Thoracic aorta (tissue), 2 donors: ENCODE measurements around the gene PPP1CB. TPM values are rescaled to one million over a fixed set of nuclear protein-coding genes. Genes with fewer than 3 reads are reported as not detected.

Source experiments
- ATAC-seq: fragments of 150-250 bp; one replicate; pipeline ENCODE4 v1.8.0; 2017; ENCODE audit warnings: low read depth; ENCODE audit not compliant: insufficient number of reproducible peaks, low FRiP score
- DNase-seq: peaks from one replicate; pipeline ENCODE4 v3.0.0-alpha.2; 2020; ENCODE audit warnings: low spot score
- H3K27ac ChIP-seq, 2 donors: fragments of 200-600 bp; sonication (generic); 1 replicate in 1 of 2; 2 replicates in 1 of 2; pipeline ENCODE4 v1.5.1; 2016; ENCODE audit warnings: mild to moderate bottlenecking in 2 of 2, moderate library complexity in 2 of 2
- H3K27me3 ChIP-seq: fragments of 200-600 bp; sonication (generic); replicated peaks from 2 replicates; pipeline ENCODE4 v1.6.0; 2016; ENCODE audit warnings: mild to moderate bottlenecking; ENCODE audit not compliant: insufficient read depth
- H3K36me3 ChIP-seq: fragments of 200-600 bp; sonication (generic); one replicate; pipeline ENCODE4 v1.5.1; 2016
- H3K4me1 ChIP-seq, 2 donors: fragments of 200-600 bp; sonication (generic); 1 replicate in 1 of 2; 2 replicates in 1 of 2; pipeline versions ENCODE4 v1.5.1 to v1.6.0; 2016; ENCODE audit warnings: low read depth in 2 of 2, mild to moderate bottlenecking in 1 of 2; ENCODE audit not compliant: control insufficient read depth in 1 of 2
- H3K4me3 ChIP-seq: fragments of 200-600 bp; sonication (generic); 2 replicates; pipeline ENCODE4 v1.5.1; 2016; ENCODE audit warnings: mild to moderate bottlenecking
- H3K9me3 ChIP-seq: fragments of 200-600 bp; sonication (generic); 2 replicates; pipeline ENCODE4 v1.5.1; 2016
- CTCF ChIP-seq: fragments of 200-600 bp; sonication (generic); IDR thresholded peaks from one replicate; pipeline ENCODE4 v1.5.1; 2019; ENCODE audit warnings: antibody characterized with exemption
- total RNA-seq, 2 donors: library from RNA; depleted of rRNA; stranded (reverse); fragments of >200 nt; gene quantifications; one replicate each; pipeline versions ENCODE4 v1.1.0 to v1.2.3, GENCODE V29; 2016

The PPP1CB gene
- total RNA-seq, 2 donors from 2014 or later, result 326 to 585 TPM

DNA sequence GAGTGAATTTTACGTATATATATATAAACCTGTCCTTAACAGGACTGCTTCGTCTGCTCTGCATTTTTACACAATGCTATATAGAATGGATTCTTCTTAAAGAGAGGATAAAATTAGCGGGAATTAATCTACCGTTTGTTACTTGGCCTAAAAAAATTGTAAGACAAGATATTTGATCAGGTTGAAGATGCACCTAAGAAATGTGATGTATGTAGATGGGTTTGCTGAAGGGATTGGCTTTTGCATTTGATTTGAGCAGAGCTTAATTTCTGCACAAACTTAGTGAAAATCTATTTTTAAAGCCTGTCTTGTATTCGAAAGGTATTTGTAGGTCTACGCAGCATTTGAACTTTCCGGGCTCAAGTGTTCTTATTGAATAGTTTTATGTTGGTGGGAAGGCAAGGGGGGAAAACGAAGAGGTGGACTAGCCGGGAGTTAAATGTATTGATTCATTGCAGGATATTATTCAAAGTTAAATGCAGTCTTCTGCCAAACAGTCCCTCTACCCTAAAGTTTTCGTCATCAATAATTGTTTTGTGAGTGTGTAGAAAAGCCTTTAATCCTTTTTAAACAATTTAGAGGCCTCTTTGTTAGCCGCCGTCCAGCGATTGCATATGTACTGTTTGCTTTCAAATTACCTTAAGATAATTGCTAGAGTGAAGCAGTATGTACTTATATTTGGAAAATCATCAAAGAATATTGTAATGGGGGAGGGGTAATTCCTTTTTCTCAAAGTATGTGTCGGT, 1.2 kb downstream of the PPP1CB start:
- DNase-seq, result no peak
- ATAC-seq, result no peak
- peaks cover 35 to 44% of the 10 kb centered on the region in 2 donors for H3K4me1 ChIP-seq
- peak overlapping the region; percentile 100 for H3K27ac ChIP-seq
- TF ChIP-seq CTCF, result no peak
- no peaks in the 10 kb centered on the region for H3K36me3 ChIP-seq
- no peaks in the 10 kb centered on the region for H3K27me3 ChIP-seq
- peak overlapping the region; percentile 99 for H3K4me3 ChIP-seq
- no peaks in the 10 kb centered on the region for H3K9me3 ChIP-seq

- peak overlapping the region; percentile 100 for H3K27ac ChIP-seq
- ATAC-seq, result no peak
- no peaks in the 10 kb centered on the region for H3K27me3 ChIP-seq
- no peak for TF ChIP-seq CTCF
- H3K4me3 ChIP-seq, result peak overlapping the region; percentile 99
- no peaks in the 10 kb centered on the region for H3K9me3 ChIP-seq
- no peak for DNase-seq
- peaks cover 44 to 46% of the 10 kb centered on the region in 2 donors for H3K4me1 ChIP-seq
- H3K36me3 ChIP-seq, result peaks cover 13% of the 10 kb centered on the region
Measured at GRCh38 chr2:28754321-28754720, 2.7 kb downstream of the PPP1CB start.

DNA sequence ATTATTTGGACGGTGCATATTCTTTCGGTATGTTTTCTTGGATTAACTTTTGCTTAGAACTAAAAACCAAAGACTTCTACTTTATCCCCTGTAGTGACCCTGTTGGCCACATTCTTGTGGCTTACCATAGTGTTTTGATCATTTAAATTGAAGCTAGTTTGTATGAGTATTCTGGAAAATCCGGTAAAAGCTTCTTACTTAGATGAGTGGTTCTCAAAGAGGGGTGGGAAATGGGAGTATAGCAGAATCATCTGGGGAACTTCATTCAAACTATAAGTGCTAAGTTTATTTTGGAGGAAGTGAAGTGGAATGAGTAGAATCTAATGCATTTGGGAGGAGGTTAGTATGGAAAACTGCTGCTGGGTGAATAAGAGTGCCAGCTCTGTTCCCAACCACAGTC, 3.8 kb downstream of the PPP1CB start:
- Histone ChIP-seq H3K4me3 (peak overlapping the region; percentile 99), H3K4me1 (peaks cover 38 to 42% of the 10 kb centered on the region in 2 donors), H3K27me3 (no peaks in the 10 kb centered on the region), H3K36me3 (peaks cover 18% of the 10 kb centered on the region), H3K9me3 (no peaks in the 10 kb centered on the region), H3K27ac (peak overlapping the region; percentile 100)
- DNase-seq (no peak), ATAC-seq (no peak)
- no peak for TF ChIP-seq CTCF

DNA sequence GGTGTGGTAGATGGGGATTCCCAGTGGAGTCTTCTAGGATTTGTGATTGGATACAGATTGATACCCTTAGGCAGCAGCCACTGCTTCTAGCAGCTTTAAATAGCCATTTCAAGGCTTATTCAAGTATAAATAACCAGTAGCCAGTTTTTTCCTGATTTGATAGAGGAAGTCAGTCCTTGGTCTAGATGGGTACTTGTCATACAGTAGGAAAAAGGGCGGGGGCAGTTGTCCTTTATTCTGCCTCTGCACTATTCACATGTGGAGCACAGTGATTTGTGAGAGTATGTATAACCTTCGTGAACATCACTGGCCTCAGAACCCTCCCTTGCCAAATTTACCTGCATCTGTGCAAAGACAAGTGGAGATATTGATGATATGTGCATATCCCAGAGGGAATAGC, 6.8 kb downstream of the PPP1CB start:
- Histone ChIP-seq H3K9me3 (no peaks in the 10 kb centered on the region), H3K4me1 (peaks cover 63 to 70% of the 10 kb centered on the region in 2 donors), H3K4me3 (peak overlapping the region; percentile 99), H3K27me3 (no peaks in the 10 kb centered on the region), H3K27ac (peak overlapping the region; percentile 42 to 100), H3K36me3 (peaks cover 25% of the 10 kb centered on the region)
- TF ChIP-seq CTCF, result no peak
- no peak for ATAC-seq
- DNase-seq, result no peak

GRCh38 chr2:28761420-28761819, 9.8 kb downstream of the PPP1CB start:
- peak overlapping the region; percentile 35 for H3K4me3 ChIP-seq
- H3K36me3 ChIP-seq, result peaks cover 25% of the 10 kb centered on the region
- no peaks in the 10 kb centered on the region for H3K27me3 ChIP-seq
- no peaks in the 10 kb centered on the region for H3K9me3 ChIP-seq
- peak overlapping the region in 1 of 2 donors; percentile 50 for H3K27ac ChIP-seq
- no peak for TF ChIP-seq CTCF
- H3K4me1 ChIP-seq, result peaks cover 77 to 97% of the 10 kb centered on the region in 2 donors
- DNase-seq, result no peak
- ATAC-seq, result no peak
